ENCODE results near the gene TRPM3. TPM values are rescaled to one million over a fixed set of nuclear protein-coding genes. Genes with fewer than 3 reads are reported as not detected.

TRPM3 gene
- total RNA-seq, 1 experiment from 2014 or later = not detected

GRCh38 chr9:70932097-70932496, 189.3 kb downstream of the TRPM3 start:
- DNase-seq = no peak

DNA sequence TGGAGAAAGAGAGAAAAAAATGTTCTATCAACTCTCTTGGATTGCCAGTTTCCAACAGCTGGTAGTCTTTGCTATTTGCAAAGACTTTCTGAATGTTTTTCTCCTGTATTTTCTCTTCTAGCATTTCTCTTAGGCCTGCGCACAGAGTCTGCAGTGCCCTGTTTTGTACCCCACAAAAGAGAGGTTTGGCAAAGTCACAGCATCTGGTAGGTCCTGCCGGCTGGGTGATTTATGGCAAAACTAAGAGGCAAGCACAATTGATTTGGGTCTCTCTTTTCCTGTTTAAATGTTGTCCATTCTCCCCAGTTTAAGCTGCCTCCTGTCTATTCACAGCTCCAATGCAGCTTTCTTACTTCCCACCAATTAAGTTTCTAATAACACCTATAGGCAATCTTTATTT, 193.9 kb downstream of the TRPM3 start:
- no peak for DNase-seq
- Mint-ChIP-seq H3K4me3 (ENCODE audit: low read depth, unreplicated experiment) (no peak overlapping the region), H3K4me1 (ENCODE audit: low read depth, unreplicated experiment) (peaks cover 9% of the 10 kb centered on the region), H3K36me3 (ENCODE audit: insufficient read depth, unreplicated experiment) (no peaks in the 10 kb centered on the region), H3K9me3 (ENCODE audit: low read depth, unreplicated experiment) (no peaks in the 10 kb centered on the region), H3K27ac (ENCODE audit: unreplicated experiment) (no peak overlapping the region), H3K27me3 (ENCODE audit: unreplicated experiment) (no peaks in the 10 kb centered on the region)
- CTCF ChIA-PET = no interaction called here
- no TSS peak for BruUV-seq (replicated peaks)
- no peak for TF ChIP-seq CTCF (IDR thresholded peaks at IDR 0.05; ENCODE audit: unreplicated experiment)
- intact Hi-C loops (cut with micrococcal nuclease; ENCODE audit: unreplicated experiment) = no loop called here

More at GRCh38 chr9:70932097-70932496, 189.3 kb downstream of the TRPM3 start:
- H3K27ac Mint-ChIP-seq (ENCODE audit: unreplicated experiment) = no peak overlapping the region
- no peaks in the 10 kb centered on the region for H3K36me3 Mint-ChIP-seq (ENCODE audit: insufficient read depth, unreplicated experiment)
- intact Hi-C loops (cut with micrococcal nuclease; ENCODE audit: unreplicated experiment) = no loop called here
- no peak for TF ChIP-seq CTCF (IDR thresholded peaks at IDR 0.05; ENCODE audit: unreplicated experiment)
- no peaks in the 10 kb centered on the region for H3K9me3 Mint-ChIP-seq (ENCODE audit: low read depth, unreplicated experiment)
- no peaks in the 10 kb centered on the region for H3K27me3 Mint-ChIP-seq (ENCODE audit: unreplicated experiment)
- H3K4me3 Mint-ChIP-seq (ENCODE audit: low read depth, unreplicated experiment) = no peak overlapping the region
- CTCF ChIA-PET = no interaction called here
- H3K4me1 Mint-ChIP-seq (ENCODE audit: low read depth, unreplicated experiment) = no peaks in the 10 kb centered on the region
- no TSS peak for BruUV-seq (replicated peaks)

- peak; percentile 34 for DNase-seq
- Mint-ChIP-seq H3K36me3 (ENCODE audit: insufficient read depth, unreplicated experiment) (no peaks in the 10 kb centered on the region), H3K4me1 (ENCODE audit: low read depth, unreplicated experiment) (peaks cover 9% of the 10 kb centered on the region), H3K27ac (ENCODE audit: unreplicated experiment) (no peak overlapping the region), H3K27me3 (ENCODE audit: unreplicated experiment) (no peaks in the 10 kb centered on the region), H3K9me3 (ENCODE audit: low read depth, unreplicated experiment) (no peaks in the 10 kb centered on the region), H3K4me3 (ENCODE audit: low read depth, unreplicated experiment) (no peak overlapping the region)
- no TSS peak for BruUV-seq (replicated peaks)
- CTCF ChIA-PET = interaction anchor here (0.6 to 1.1 kb wide), 2 partner anchors 76 to 285 kb away, joined by 3 to 5 read pairs; no protein-coding TSS in a partner anchor
- peak; percentile 53 for TF ChIP-seq CTCF (IDR thresholded peaks at IDR 0.05; ENCODE audit: unreplicated experiment)
- intact Hi-C loops (cut with micrococcal nuclease; ENCODE audit: unreplicated experiment) = loop anchor here (1.0 to 2.0 kb wide), 3 partner anchors 76 to 324 kb away; no protein-coding TSS in a partner anchor
Measured at GRCh38 chr9:70924895-70925547, 196.4 kb downstream of the TRPM3 start.

- intact Hi-C loops (cut with micrococcal nuclease; ENCODE audit: unreplicated experiment) = loop anchor here (2.0 kb wide), 1 partner anchor 324 kb away; no protein-coding TSS in a partner anchor
- H3K4me3 Mint-ChIP-seq (ENCODE audit: low read depth, unreplicated experiment) = no peak overlapping the region
- TF ChIP-seq CTCF (IDR thresholded peaks at IDR 0.05; ENCODE audit: unreplicated experiment) = no peak
- H3K9me3 Mint-ChIP-seq (ENCODE audit: low read depth, unreplicated experiment) = no peaks in the 10 kb centered on the region
- no peak overlapping the region for H3K27ac Mint-ChIP-seq (ENCODE audit: unreplicated experiment)
- CTCF ChIA-PET = interaction anchor here (0.5 to 1.1 kb wide), 3 partner anchors 32 to 284 kb away, joined by 3 to 5 read pairs (median 3); no protein-coding TSS in a partner anchor
- no peaks in the 10 kb centered on the region for H3K36me3 Mint-ChIP-seq (ENCODE audit: insufficient read depth, unreplicated experiment)
- no peak for DNase-seq
- no peaks in the 10 kb centered on the region for H3K27me3 Mint-ChIP-seq (ENCODE audit: unreplicated experiment)
- peaks cover 9% of the 10 kb centered on the region for H3K4me1 Mint-ChIP-seq (ENCODE audit: low read depth, unreplicated experiment)
- no TSS peak for BruUV-seq (replicated peaks)
Measured at GRCh38 chr9:70924380-70924779, 197.0 kb downstream of the TRPM3 start.
